ENCODE measurements around the gene PRTG. TPM values are rescaled to one million over a fixed set of nuclear protein-coding genes. Genes with fewer than 3 reads are reported as not detected.

The PRTG gene
- polyA plus RNA-seq, 1 donor (not counting 4 experiments of a cell fraction or from before 2014, with no cell fraction given) = not detected

- H3K36me3 ChIP-seq (ENCODE audit: control insufficient read depth in 2 of 2, extremely low read depth in 1 of 2, insufficient read depth in 2 of 2, low read length in 2 of 2) = no peaks in the 10 kb centered on the region
- TF ChIP-seq EZH2 (IDR thresholded peaks at IDR 0.05; ENCODE audit: low read length) = no peak
- TF ChIP-seq CTCF (optimal IDR thresholded peaks at IDR 0.05 in 1 of 3, IDR thresholded peaks at IDR 0.05 in 1 of 3, conservative IDR thresholded peaks at IDR 0.05 in 1 of 3; ENCODE audit: extremely low read depth in 1 of 3, insufficient read depth in 2 of 3, low read length in 3 of 3) = no peak
- H3K9me3 ChIP-seq (ENCODE audit: control insufficient read depth, low read depth, low read length) = no peaks in the 10 kb centered on the region
- DNase-seq (ENCODE audit: low read depth, low spot score) (no peak), FAIRE-seq (no peak)
- dilution Hi-C loops (cut with MboI; ENCODE audit: extremely low pct_ligation_motif_present, low sequenced_read_pairs) = no loop called here
- no peaks in the 10 kb centered on the region for H3K79me2 ChIP-seq (ENCODE audit: control insufficient read depth, insufficient read depth, low read length)
- no peak overlapping the region for H3K9ac ChIP-seq (ENCODE audit: control insufficient read depth, extremely low read depth, insufficient read depth, low read length)
- H4K20me1 ChIP-seq (ENCODE audit: control insufficient read depth, extremely low read depth, insufficient read depth, low read length) = no peaks in the 10 kb centered on the region
- no peak overlapping the region for H2AFZ ChIP-seq (ENCODE audit: control insufficient read depth, low read length)
- no peak overlapping the region for H3K4me2 ChIP-seq (ENCODE audit: control insufficient read depth, extremely low read depth, insufficient read depth, low read depth, low read length)
- no peaks in the 10 kb centered on the region for H3K9me1 ChIP-seq (ENCODE audit: control insufficient read depth, extremely low read depth, insufficient read depth, low read length)
- no peak overlapping the region for H3K27ac ChIP-seq (ENCODE audit: control insufficient read depth, insufficient read depth, low read length)
- no peaks in the 10 kb centered on the region for H3K4me1 ChIP-seq (ENCODE audit: control insufficient read depth, extremely low read depth, insufficient read depth, low read length)
- no peak overlapping the region for H3K4me3 ChIP-seq (ENCODE audit: control insufficient read depth in 2 of 3, extremely low read depth in 1 of 3, insufficient read depth in 2 of 3, low read depth in 1 of 3, low read length in 3 of 3)
- no peaks in the 10 kb centered on the region for H3K27me3 ChIP-seq (ENCODE audit: control insufficient read depth, extremely low read depth, insufficient read depth, low read length)
These were observed 34.2 kb downstream of the PRTG start for GRCh38 chr15:55708720-55709119.

GRCh38 chr15:55707951-55708350 lies 35.0 kb downstream of the PRTG start:
- H3K36me3 ChIP-seq (ENCODE audit: control insufficient read depth in 2 of 2, extremely low read depth in 1 of 2, insufficient read depth in 2 of 2, low read length in 2 of 2) = no peaks in the 10 kb centered on the region
- no peaks in the 10 kb centered on the region for H3K27me3 ChIP-seq (ENCODE audit: control insufficient read depth, extremely low read depth, insufficient read depth, low read length)
- dilution Hi-C loops (cut with MboI; ENCODE audit: extremely low pct_ligation_motif_present, low sequenced_read_pairs) = no loop called here
- H3K79me2 ChIP-seq (ENCODE audit: control insufficient read depth, insufficient read depth, low read length) = no peaks in the 10 kb centered on the region
- H3K9ac ChIP-seq (ENCODE audit: control insufficient read depth, extremely low read depth, insufficient read depth, low read length) = no peak overlapping the region
- no peak overlapping the region for H3K27ac ChIP-seq (ENCODE audit: control insufficient read depth, insufficient read depth, low read length)
- no peak for DNase-seq (ENCODE audit: low read depth, low spot score)
- H3K4me2 ChIP-seq (ENCODE audit: control insufficient read depth, extremely low read depth, insufficient read depth, low read depth, low read length) = no peak overlapping the region
- no peak overlapping the region for H3K4me3 ChIP-seq (ENCODE audit: control insufficient read depth in 2 of 3, extremely low read depth in 1 of 3, insufficient read depth in 2 of 3, low read depth in 1 of 3, low read length in 3 of 3)
- H3K4me1 ChIP-seq (ENCODE audit: control insufficient read depth, extremely low read depth, insufficient read depth, low read length) = no peaks in the 10 kb centered on the region
- no peaks in the 10 kb centered on the region for H3K9me1 ChIP-seq (ENCODE audit: control insufficient read depth, extremely low read depth, insufficient read depth, low read length)
- H3K9me3 ChIP-seq (ENCODE audit: control insufficient read depth, low read depth, low read length) = no peaks in the 10 kb centered on the region
- no peak for FAIRE-seq
- TF ChIP-seq CTCF (optimal IDR thresholded peaks at IDR 0.05 in 1 of 3, IDR thresholded peaks at IDR 0.05 in 1 of 3, conservative IDR thresholded peaks at IDR 0.05 in 1 of 3; ENCODE audit: extremely low read depth in 1 of 3, insufficient read depth in 2 of 3, low read length in 3 of 3) (no peak), EZH2 (IDR thresholded peaks at IDR 0.05; ENCODE audit: low read length) (no peak)
- no peak overlapping the region for H2AFZ ChIP-seq (ENCODE audit: control insufficient read depth, low read length)
- H4K20me1 ChIP-seq (ENCODE audit: control insufficient read depth, extremely low read depth, insufficient read depth, low read length) = no peaks in the 10 kb centered on the region
